Parathyroid adenoma (tissue), 2 donors: ENCODE data around the gene OXCT1.

Experiments used
- H2AFZ ChIP-seq: fragments of 300-600 bp; sonication (generic); one replicate; pipeline ENCODE4 v1.7.0; 2017; ENCODE audit warnings: antibody characterized with exemption, mild to moderate bottlenecking
- H3K27ac ChIP-seq: fragments of 300-600 bp; sonication (generic); one replicate; pipeline ENCODE4 v1.7.0; 2017
- H3K27me3 ChIP-seq: fragments of 300-600 bp; sonication (generic); one replicate; pipeline ENCODE4 v1.7.0; 2017; ENCODE audit warnings: low read length; ENCODE audit not compliant: control insufficient read depth, insufficient read depth
- H3K36me3 ChIP-seq: fragments of 300-600 bp; sonication (generic); one replicate; pipeline ENCODE4 v1.7.0; 2017; ENCODE audit warnings: low read length; ENCODE audit not compliant: control insufficient read depth, insufficient read depth
- H3K4me1 ChIP-seq: fragments of 300-600 bp; sonication (generic); one replicate; pipeline ENCODE4 v1.7.0; 2017; ENCODE audit warnings: control low read depth
- H3K4me2 ChIP-seq: fragments of 300-600 bp; sonication (generic); one replicate; pipeline ENCODE4 v1.7.0; 2017; ENCODE audit warnings: low read length
- H3K4me3 ChIP-seq: fragments of 300-600 bp; sonication (generic); one replicate; pipeline ENCODE4 v1.7.0; 2017; ENCODE audit warnings: low read depth, low read length
- H3K79me2 ChIP-seq: fragments of 300-600 bp; sonication (generic); one replicate; pipeline ENCODE4 v1.7.0; 2017; ENCODE audit warnings: control low read depth
- H3K9ac ChIP-seq: fragments of 300-600 bp; sonication (generic); one replicate; pipeline ENCODE4 v1.7.0; 2017; ENCODE audit warnings: mild to moderate bottlenecking
- H3K9me3 ChIP-seq: fragments of 300-600 bp; sonication (generic); one replicate; pipeline ENCODE4 v1.7.0; 2017; ENCODE audit warnings: low read length; ENCODE audit not compliant: control insufficient read depth
- TF ChIP-seq, protein P1 (sequence below): fragments of 300-600 bp; sonication (generic); IDR thresholded peaks from one replicate; pipeline ENCODE4 v1.7.0; 2017; ENCODE audit warnings: antibody characterized with exemption, mild to moderate bottlenecking
- donor health status: primary hyperparathyroidism.

Gene OXCT1

DNA sequence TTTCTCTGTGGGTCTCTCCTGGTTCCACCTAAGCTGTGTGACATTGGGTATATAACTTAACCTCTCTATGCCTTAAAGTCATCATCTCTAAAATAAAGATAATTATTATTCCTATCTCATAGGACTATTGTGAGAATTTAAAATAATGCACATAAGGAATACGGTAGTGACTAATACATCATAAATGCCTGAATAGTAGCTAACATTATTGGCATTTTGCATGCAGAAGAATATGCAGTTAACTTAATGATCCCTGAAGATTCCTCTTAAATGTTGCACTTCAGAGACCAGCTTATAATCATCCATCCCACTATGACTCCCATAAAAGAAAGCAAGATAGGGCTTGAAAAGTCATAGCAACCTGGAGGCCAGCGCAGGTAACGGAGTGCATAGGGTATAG lies 32.4 kb downstream of the OXCT1 start:
- Histone ChIP-seq H3K36me3 (no peaks in the 10 kb centered on the region), H3K9ac (no peak overlapping the region), H3K4me1 (no peaks in the 10 kb centered on the region), H3K4me2 (no peak overlapping the region), H3K27ac (no peak overlapping the region), H3K9me3 (no peaks in the 10 kb centered on the region), H2AFZ (no peak overlapping the region), H3K4me3 (no peak overlapping the region), H3K79me2 (no peaks in the 10 kb centered on the region), H3K27me3 (no peaks in the 10 kb centered on the region)
- TF ChIP-seq, protein P1, sequence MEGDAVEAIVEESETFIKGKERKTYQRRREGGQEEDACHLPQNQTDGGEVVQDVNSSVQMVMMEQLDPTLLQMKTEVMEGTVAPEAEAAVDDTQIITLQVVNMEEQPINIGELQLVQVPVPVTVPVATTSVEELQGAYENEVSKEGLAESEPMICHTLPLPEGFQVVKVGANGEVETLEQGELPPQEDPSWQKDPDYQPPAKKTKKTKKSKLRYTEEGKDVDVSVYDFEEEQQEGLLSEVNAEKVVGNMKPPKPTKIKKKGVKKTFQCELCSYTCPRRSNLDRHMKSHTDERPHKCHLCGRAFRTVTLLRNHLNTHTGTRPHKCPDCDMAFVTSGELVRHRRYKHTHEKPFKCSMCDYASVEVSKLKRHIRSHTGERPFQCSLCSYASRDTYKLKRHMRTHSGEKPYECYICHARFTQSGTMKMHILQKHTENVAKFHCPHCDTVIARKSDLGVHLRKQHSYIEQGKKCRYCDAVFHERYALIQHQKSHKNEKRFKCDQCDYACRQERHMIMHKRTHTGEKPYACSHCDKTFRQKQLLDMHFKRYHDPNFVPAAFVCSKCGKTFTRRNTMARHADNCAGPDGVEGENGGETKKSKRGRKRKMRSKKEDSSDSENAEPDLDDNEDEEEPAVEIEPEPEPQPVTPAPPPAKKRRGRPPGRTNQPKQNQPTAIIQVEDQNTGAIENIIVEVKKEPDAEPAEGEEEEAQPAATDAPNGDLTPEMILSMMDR, result no peak

DNA sequence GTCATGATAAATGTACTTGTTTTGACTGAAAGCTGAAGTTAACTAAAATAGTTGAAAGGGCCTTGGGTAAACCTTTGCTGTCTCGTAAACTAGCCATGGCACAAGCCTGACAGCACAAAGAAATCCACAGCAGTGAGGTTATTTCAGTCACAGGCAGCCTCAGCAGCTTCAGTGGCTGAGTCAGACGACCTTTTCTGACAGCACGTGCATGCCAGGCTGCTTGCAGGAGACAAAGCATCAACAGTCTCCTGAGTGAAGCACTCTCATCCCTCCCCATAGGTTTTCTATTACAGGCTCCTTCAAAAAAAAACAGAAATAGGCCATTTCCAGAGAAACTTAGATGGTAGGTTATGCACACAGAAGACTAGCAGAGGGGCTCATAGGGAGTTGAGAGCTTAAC lies 34.6 kb downstream of the OXCT1 start:
- Histone ChIP-seq H3K27me3 (no peaks in the 10 kb centered on the region), H3K79me2 (no peaks in the 10 kb centered on the region), H3K36me3 (no peaks in the 10 kb centered on the region)

DNA sequence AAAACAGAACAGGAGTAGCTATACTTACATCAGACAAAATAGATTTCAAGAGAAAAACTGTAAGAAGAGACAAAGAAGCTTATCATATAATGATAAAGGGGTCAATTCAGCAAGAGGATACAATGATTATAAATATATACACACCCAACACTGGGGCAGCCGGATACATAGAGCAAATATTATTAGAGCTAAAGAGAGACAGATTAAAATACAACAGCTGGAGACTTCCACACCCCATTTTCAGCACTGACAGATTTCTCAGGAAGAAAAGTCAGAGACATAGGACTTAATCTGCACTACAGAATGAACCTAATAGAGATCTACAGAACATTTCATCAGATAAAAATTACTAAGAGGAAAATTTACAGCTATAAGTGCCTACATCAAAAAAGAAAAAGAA lies 35.7 kb downstream of the OXCT1 start:
- H3K4me1 ChIP-seq, result no peaks in the 10 kb centered on the region
- no peak overlapping the region for H3K4me2 ChIP-seq
- H3K27ac ChIP-seq, result no peak overlapping the region
- H3K27me3 ChIP-seq, result no peaks in the 10 kb centered on the region
- no peaks in the 10 kb centered on the region for H3K79me2 ChIP-seq
- H3K36me3 ChIP-seq, result no peaks in the 10 kb centered on the region
- no peak overlapping the region for H3K9ac ChIP-seq
- no peaks in the 10 kb centered on the region for H3K9me3 ChIP-seq
- TF ChIP-seq, protein P1, result no peak
- no peak overlapping the region for H3K4me3 ChIP-seq
- no peak overlapping the region for H2AFZ ChIP-seq

More for the DNA sequence above, 34.6 kb downstream of the OXCT1 start:
- no peak overlapping the region for H2AFZ ChIP-seq
- no peaks in the 10 kb centered on the region for H3K9me3 ChIP-seq
- TF ChIP-seq, protein P1, result no peak
- H3K4me3 ChIP-seq, result no peak overlapping the region
- no peaks in the 10 kb centered on the region for H3K4me1 ChIP-seq
- H3K9ac ChIP-seq, result no peak overlapping the region
- H3K4me2 ChIP-seq, result no peak overlapping the region
- H3K27ac ChIP-seq, result no peak overlapping the region

DNA sequence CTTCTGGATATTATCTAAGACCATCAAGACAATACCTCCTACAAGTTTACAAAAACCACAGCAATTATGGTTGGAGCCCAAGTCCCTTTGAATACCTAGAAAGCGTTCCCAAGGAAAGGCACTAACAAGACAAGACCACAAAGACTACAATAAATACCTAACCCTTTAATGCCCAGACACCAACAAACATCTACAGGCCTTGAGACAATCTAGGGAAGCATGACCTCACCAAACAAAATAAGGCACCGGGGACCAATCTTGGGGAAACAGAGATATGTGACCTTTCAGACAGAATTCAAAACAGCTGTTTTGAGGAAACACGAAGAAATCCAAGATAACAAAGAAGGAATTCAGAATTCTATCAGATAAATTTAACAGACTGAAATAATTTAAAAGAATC lies 37.8 kb downstream of the OXCT1 start:
- Histone ChIP-seq H3K27me3 (no peaks in the 10 kb centered on the region), H3K4me3 (no peak overlapping the region), H3K27ac (no peak overlapping the region), H3K36me3 (no peaks in the 10 kb centered on the region), H2AFZ (no peak overlapping the region), H3K79me2 (no peaks in the 10 kb centered on the region), H3K9me3 (no peaks in the 10 kb centered on the region), H3K4me2 (no peak overlapping the region), H3K9ac (no peak overlapping the region), H3K4me1 (no peaks in the 10 kb centered on the region)
- TF ChIP-seq, protein P1, result no peak

DNA sequence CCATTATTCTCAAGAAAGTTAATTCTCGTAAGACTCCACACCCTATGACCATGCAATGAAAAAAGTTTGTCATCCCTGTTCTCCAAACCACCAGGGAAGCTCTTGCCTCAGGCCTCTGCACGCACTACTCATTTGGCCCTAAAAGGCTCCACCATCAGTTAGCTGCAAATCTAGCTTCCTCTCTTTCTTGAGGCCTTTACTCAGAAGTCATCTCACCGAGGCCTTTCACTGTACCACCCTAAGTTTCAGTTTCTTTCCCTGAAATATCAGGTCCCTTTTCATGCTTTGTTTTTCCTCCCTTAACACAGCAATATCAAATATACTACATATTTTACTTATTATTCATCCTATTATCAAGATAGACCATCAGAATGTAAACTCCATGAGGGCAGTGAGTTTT lies 39.1 kb downstream of the OXCT1 start:
- no peaks in the 10 kb centered on the region for H3K4me1 ChIP-seq

More for the DNA sequence above, 39.1 kb downstream of the OXCT1 start:
- no peaks in the 10 kb centered on the region for H3K9me3 ChIP-seq
- no peaks in the 10 kb centered on the region for H3K27me3 ChIP-seq
- no peak overlapping the region for H3K9ac ChIP-seq
- H3K27ac ChIP-seq, result no peak overlapping the region
- TF ChIP-seq, protein P1, result no peak
- H3K4me3 ChIP-seq, result no peak overlapping the region
- H3K36me3 ChIP-seq, result no peaks in the 10 kb centered on the region
- H3K4me2 ChIP-seq, result no peak overlapping the region
- H2AFZ ChIP-seq, result no peak overlapping the region
- H3K79me2 ChIP-seq, result no peaks in the 10 kb centered on the region
